Gastroesophageal sphincter (tissue), 4 donors: ENCODE measurements around the gene C1QTNF8. TPM values are rescaled to one million over a fixed set of nuclear protein-coding genes. Genes with fewer than 3 reads are reported as not detected.
"Not testable (repeated sequence)": the region's sequence is repeated elsewhere in the genome, so short reads cannot be mapped to it uniquely, and the experiment has no call there.

Experiments used
- ATAC-seq: fragments of 150-250 bp; one replicate; pipeline ENCODE4 v1.9.1; 2016; ENCODE audit warnings: mild to moderate bottlenecking, moderate library complexity
- H3K27ac ChIP-seq, 4 donors: fragments of 200-600 bp; sonication (generic) in 3 of 4; 1 replicate in 3 of 4; 2 replicates in 1 of 4; pipeline ENCODE4 v1.5.1; 2016 to 2019
- H3K27me3 ChIP-seq: fragments of 200-600 bp; sonication (generic); one replicate; pipeline ENCODE4 v1.5.1; 2019
- H3K36me3 ChIP-seq, 2 donors: fragments of 200-600 bp; sonication (generic); one replicate each; pipeline ENCODE4 v1.5.1; 2019; ENCODE audit warnings: control low read depth in 1 of 2
- H3K4me1 ChIP-seq, 3 donors: fragments of 200-600 bp; sonication (generic); 1 replicate in 2 of 3; 2 replicates in 1 of 3; pipeline ENCODE4 v1.5.1; 2016 to 2019; ENCODE audit warnings: control low read depth in 2 of 3
- H3K4me3 ChIP-seq, 2 donors: fragments of 200-600 bp; sonication (generic); one replicate each; pipeline ENCODE4 v1.5.1; 2019; ENCODE audit warnings: mild to moderate bottlenecking in 1 of 2, moderate library complexity in 1 of 2
- H3K9me3 ChIP-seq, 3 donors: fragments of 200-600 bp; sonication (generic); one replicate each; pipeline ENCODE4 v1.5.1; 2017 to 2019; ENCODE audit warnings: control low read depth in 2 of 3
- CTCF ChIP-seq, 4 experiments: fragments of 200-600 bp in 2 of 4; fragments of 450-650 bp in 2 of 4; sonication (generic) in 1 of 4; IDR thresholded peaks; one replicate each; pipeline ENCODE4 v1.5.1; 2017 to 2019; ENCODE audit warnings: antibody characterized with exemption in 4 of 4, mild to moderate bottlenecking in 2 of 4, moderate library complexity in 2 of 4
- EP300 ChIP-seq: sonication (generic); formaldehyde crosslinking; IDR thresholded peaks from one replicate; pipeline ENCODE4 v1.6.1; 2017; ENCODE audit warnings: antibody characterized with exemption, mild to moderate bottlenecking
- POLR2A ChIP-seq, 2 donors: fragments of 450-650 bp; IDR thresholded peaks; one replicate each; pipeline ENCODE4 v1.6.1; 2017; ENCODE audit warnings: antibody characterized with exemption in 2 of 2, mild to moderate bottlenecking in 2 of 2, moderate library complexity in 1 of 2
- POLR2AphosphoS5 ChIP-seq: sonication (generic); formaldehyde crosslinking; IDR thresholded peaks from one replicate; pipeline ENCODE4 v1.6.1; 2017; ENCODE audit warnings: antibody characterized with exemption
- WGBS, 2 donors: methylation state at CpG; one replicate each; pipeline ENCODE4 v1.1.5; 2018; ENCODE audit warnings: low coverage in 1 of 2; 5-methylcytosine and 5-hydroxymethylcytosine counted together
- total RNA-seq, 4 donors: library from RNA; depleted of rRNA; stranded (reverse); fragments of >200 nt; gene quantifications; one replicate each; pipeline ENCODE4 v1.1.0, GENCODE V29; 2016

The C1QTNF8 gene
- total RNA-seq, 4 donors from 2014 or later = not detected

- ATAC-seq = no peak
- Histone ChIP-seq H3K4me3 (no peak overlapping the region), H3K27me3 (peaks cover 87% of the 10 kb centered on the region), H3K36me3 (no peaks in the 10 kb centered on the region), H3K4me1 (peaks cover 0 to 25% (median 8%) of the 10 kb centered on the region in 3 donors), H3K9me3 (peaks cover 0 to 29% (median 0%) of the 10 kb centered on the region in 3 donors), H3K27ac (no peak overlapping the region)
- TF ChIP-seq CTCF (IDR thresholded peaks at IDR 0.05) (no peak), POLR2AphosphoS5 (no peak), POLR2A (IDR thresholded peaks at IDR 0.05) (no peak)
- 62 to 73% methylated on average over 3 to 12 of the region's 40 CpGs for WGBS, 2 donors
These were observed 7.5 kb downstream of the C1QTNF8 start for GRCh38 chr16:1088295-1089170.

GRCh38 chr16:1086443-1086842, 9.6 kb downstream of the C1QTNF8 start:
- not testable (repeated sequence) for H3K36me3 ChIP-seq, ATAC-seq, H3K4me3 ChIP-seq, H3K27ac ChIP-seq
- peaks cover 99% of the 10 kb centered on the region for H3K27me3 ChIP-seq
- H3K4me1 ChIP-seq = peaks cover 0 to 25% (median 8%) of the 10 kb centered on the region in 3 donors
- H3K9me3 ChIP-seq = peaks cover 0 to 33% (median 0%) of the 10 kb centered on the region in 3 donors
- 50 to 58% methylated on average over 2 to 6 of the region's 10 CpGs for WGBS, 2 donors

- TF ChIP-seq POLR2A (IDR thresholded peaks at IDR 0.05) = no peak
- TF ChIP-seq POLR2AphosphoS5 = no peak
- no peak for TF ChIP-seq CTCF (IDR thresholded peaks at IDR 0.05)
- TF ChIP-seq EP300 = no peak
- no peak overlapping the region for H3K27ac ChIP-seq
- ATAC-seq = no peak
- WGBS, 2 donors = 80% methylated on average over 3 of the region's 6 CpGs; no CpG with 5 or more reads in 1 of the 2 donors
- no peak overlapping the region for H3K4me3 ChIP-seq
- peaks cover 99% of the 10 kb centered on the region for H3K27me3 ChIP-seq
- no peaks in the 10 kb centered on the region for H3K36me3 ChIP-seq
- H3K9me3 ChIP-seq = peaks cover 0 to 33% (median 0%) of the 10 kb centered on the region in 3 donors
- H3K4me1 ChIP-seq = peaks cover 0 to 12% (median 5%) of the 10 kb centered on the region in 3 donors
These were observed 11.1 kb downstream of the C1QTNF8 start for GRCh38 chr16:1084971-1085370.

- H3K9me3 ChIP-seq = peaks cover 0 to 33% (median 0%) of the 10 kb centered on the region in 3 donors
- WGBS, 2 donors = 44 to 61% methylated on average over 4 to 5 of the region's 34 CpGs
- no peak overlapping the region for H3K4me3 ChIP-seq
- no peak for TF ChIP-seq POLR2A (IDR thresholded peaks at IDR 0.05)
- TF ChIP-seq EP300 = no peak
- no peak for TF ChIP-seq POLR2AphosphoS5
- no peak for TF ChIP-seq CTCF (IDR thresholded peaks at IDR 0.05)
- H3K27ac ChIP-seq = no peak overlapping the region
- peaks cover 99% of the 10 kb centered on the region for H3K27me3 ChIP-seq
- no peaks in the 10 kb centered on the region for H3K36me3 ChIP-seq
- peaks cover 0 to 10% (median 0%) of the 10 kb centered on the region in 3 donors for H3K4me1 ChIP-seq
- no peak for ATAC-seq
These were observed 12.9 kb downstream of the C1QTNF8 start for GRCh38 chr16:1082952-1083675.

GRCh38 chr16:1082266-1082951, 13.6 kb downstream of the C1QTNF8 start:
- Histone ChIP-seq H3K36me3 (no peaks in the 10 kb centered on the region), H3K27me3 (peaks cover 99% of the 10 kb centered on the region), H3K27ac (no peak overlapping the region), H3K4me1 (peaks cover 0 to 10% (median 0%) of the 10 kb centered on the region in 3 donors), H3K9me3 (peaks cover 0 to 33% (median 0%) of the 10 kb centered on the region in 3 donors), H3K4me3 (no peak overlapping the region)
- ATAC-seq = no peak
- TF ChIP-seq CTCF (IDR thresholded peaks at IDR 0.05) = no peak
- no peak for TF ChIP-seq POLR2A (IDR thresholded peaks at IDR 0.05)
- no peak for TF ChIP-seq EP300
- TF ChIP-seq POLR2AphosphoS5 = no peak
- WGBS, 2 donors = 60% methylated on average over 2 of the region's 21 CpGs; no CpG with 5 or more reads in 1 of the 2 donors
